GM19035 (cell line): ENCODE measurements around the gene BRSK2.
"Not testable (repeated sequence)": the region's sequence is repeated elsewhere in the genome, so short reads cannot be mapped to it uniquely, and the experiment has no call there.

Experiments
- ATAC-seq: cut with Tn5 transposase; IDR thresholded peaks from one replicate; pipeline ENCODE4 v1.9.1; 2021; ENCODE audit not compliant: unreplicated experiment

BRSK2 gene

DNA sequence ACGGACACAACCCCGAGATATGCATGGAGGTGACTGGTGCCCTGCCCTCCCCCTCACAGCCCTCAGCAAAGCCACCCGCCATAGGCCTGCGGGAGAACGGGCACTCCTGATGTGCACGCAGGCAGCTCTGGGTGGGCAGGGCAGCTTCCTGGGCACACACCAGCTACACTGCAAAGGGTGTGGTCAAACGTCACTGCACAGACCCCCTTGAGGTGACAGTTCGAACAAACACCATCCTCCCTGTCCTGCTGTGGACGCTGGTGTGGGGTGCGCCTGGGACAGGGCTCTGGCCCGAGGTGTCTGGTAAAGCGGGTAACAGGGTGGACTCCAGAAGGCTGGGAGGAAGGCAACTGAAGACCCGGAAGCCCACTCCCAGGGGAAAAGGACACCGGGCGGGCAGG is 118.8 kb downstream of the BRSK2 start:
- ATAC-seq, result no peak

DNA sequence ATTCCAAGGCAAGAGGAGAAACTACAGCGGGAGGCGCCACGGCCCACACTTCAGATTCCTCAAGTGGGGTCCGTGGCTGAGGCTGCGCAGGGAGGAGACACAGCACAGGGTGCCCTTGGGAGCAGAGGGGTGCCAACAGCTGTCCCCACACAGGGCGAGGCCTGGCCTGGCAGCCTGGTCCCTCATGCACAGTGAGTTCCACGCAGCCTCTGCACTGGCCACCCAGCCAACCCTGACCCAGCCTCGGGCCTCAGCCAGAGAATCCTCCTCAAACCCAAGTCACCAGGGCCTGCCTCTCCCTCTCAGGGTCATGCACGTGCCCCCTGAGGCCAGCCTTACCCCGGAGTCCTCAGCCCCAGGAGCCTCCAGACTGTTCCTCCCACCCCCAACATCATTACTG is 119.3 kb downstream of the BRSK2 start:
- ATAC-seq, result no peak

DNA sequence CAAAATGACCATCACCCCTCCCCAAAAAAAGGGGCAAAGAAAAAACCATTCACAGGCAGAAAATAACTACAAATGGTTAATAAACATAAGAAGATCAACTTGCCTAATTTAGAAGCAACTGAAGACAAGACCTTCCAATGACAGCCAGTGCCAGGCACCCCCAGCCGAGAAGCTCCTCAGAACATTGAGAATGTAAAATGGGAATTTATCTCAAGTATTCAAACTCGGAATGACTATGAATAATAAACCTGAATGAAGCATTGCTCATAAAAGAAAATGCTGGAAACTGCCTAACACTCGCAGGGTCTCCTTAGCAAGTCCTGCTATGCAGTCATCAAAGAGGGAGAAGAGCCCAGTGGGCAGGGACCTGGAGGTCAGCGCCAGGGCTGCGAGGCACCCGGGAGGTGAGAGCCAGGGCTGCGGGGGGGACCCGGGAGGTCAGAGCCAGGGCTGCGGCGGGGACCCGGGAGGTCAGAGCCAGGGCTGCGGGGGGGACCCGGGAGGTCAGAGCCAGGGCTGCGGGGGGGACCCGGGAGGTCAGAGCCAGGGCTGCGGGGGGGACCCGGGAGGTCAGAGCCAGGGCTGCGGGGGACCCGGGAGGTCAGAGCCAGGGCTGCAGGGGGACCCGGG is 120.0 kb downstream of the BRSK2 start:
- ATAC-seq, result no peak

DNA sequence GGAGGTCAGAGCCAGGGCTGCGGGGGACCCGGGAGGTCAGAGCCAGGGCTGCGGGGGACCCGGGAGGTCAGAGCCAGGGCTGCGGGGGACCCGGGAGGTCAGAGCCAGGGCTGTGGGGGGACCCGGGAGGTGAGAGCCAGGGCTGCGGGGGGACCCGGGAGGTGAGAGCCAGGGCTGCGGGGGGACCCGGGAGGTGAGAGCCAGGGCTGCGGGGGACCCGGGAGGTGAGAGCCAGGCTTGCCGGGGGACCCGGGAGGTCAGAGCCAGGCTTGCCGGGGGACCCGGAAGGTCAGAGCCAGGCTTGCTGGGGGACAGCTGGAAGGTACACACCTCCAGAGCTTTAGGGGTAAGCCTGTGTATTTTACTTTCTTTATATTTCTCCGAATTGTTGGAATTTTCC is 120.6 kb downstream of the BRSK2 start:
- ATAC-seq, result not testable (repeated sequence)

DNA sequence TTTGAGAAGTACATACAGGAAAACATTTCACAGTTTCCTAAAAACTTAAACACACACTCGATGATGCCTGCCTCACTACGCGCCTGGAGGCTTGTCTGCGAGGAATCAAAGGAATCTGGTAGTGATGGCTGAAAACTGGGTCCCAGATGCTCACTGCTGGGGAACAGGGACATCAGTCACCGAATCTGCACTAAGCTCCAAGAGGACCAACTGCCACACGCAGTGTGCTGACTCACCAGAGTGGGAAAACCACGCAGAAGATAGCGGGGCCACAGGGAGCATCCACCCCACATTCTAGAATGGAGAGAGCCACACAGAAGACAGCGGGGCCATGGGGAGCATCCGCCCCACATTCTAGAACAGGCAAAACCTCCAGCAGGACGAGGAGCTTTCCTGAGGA is 121.2 kb downstream of the BRSK2 start:
- ATAC-seq, result no peak

DNA sequence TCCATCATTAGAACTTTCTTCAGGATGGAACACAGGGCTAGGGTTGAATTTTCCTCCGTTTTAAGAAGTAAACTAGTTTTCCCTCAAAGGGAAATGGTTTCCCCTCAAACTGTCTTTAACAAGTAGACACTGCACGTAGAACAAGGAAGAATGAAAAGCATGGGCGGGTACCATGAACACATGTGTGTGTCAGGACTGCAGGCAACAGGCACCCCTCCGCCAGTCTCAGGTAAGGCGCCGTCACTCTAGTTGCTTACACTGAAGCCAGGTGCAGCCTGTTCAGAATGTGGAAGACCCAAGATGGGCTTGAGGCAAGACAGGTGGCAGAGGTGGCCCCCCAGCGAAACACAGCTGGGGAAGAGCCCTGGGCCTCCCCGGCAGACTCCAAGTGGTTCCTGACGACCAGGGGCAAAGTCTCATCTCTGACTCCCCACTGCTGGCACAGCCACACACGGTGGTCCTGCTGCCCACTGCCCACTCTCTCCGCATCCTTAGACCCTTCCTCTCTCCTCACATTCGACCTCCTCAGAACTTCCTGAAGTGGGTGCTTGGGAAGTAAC is 122.3 kb downstream of the BRSK2 start:
- no peak for ATAC-seq
